GM21723 (cell line): ENCODE results near the gene PDE4D.
"Not testable (repeated sequence)": the region's sequence is repeated elsewhere in the genome, so short reads cannot be mapped to it uniquely, and the experiment has no call there.

ENCODE experiments used
- ATAC-seq: cut with Tn5 transposase; IDR thresholded peaks from one replicate; pipeline ENCODE4 v1.9.1; 2021; ENCODE audit warnings: mild to moderate bottlenecking, moderate library complexity; ENCODE audit not compliant: unreplicated experiment

PDE4D gene

GRCh38 chr5:59770953-59771352 lies 122.6 kb downstream of the PDE4D start:
- ATAC-seq = no peak

GRCh38 chr5:59769832-59770231 lies 123.7 kb downstream of the PDE4D start:
- ATAC-seq = no peak

- ATAC-seq = no peak
Observed at GRCh38 chr5:59769041-59769360, 124.5 kb downstream of the PDE4D start.

GRCh38 chr5:59768152-59769040 lies 125.1 kb downstream of the PDE4D start:
- no peak for ATAC-seq

- no peak for ATAC-seq
Observed at GRCh38 chr5:59767681-59768151, 125.8 kb downstream of the PDE4D start.

- ATAC-seq = no peak
Observed at GRCh38 chr5:59767211-59767605, 126.3 kb downstream of the PDE4D start.

GRCh38 chr5:59766427-59767210 lies 126.9 kb downstream of the PDE4D start:
- no peak for ATAC-seq

- ATAC-seq = no peak
Observed at GRCh38 chr5:59765446-59765845, 128.1 kb downstream of the PDE4D start.

- ATAC-seq = no peak
Observed at GRCh38 chr5:59764361-59764760, 129.2 kb downstream of the PDE4D start.

- no peak for ATAC-seq
Observed at GRCh38 chr5:59763541-59763940, 130.0 kb downstream of the PDE4D start.

GRCh38 chr5:59762232-59762631 lies 131.3 kb downstream of the PDE4D start:
- ATAC-seq = not testable (repeated sequence)

- ATAC-seq = no peak
Observed at GRCh38 chr5:59760785-59761348, 132.7 kb downstream of the PDE4D start.

GRCh38 chr5:59759600-59760351 lies 133.8 kb downstream of the PDE4D start:
- ATAC-seq = no peak

- ATAC-seq = no peak
Observed at GRCh38 chr5:59758566-59758965, 135.0 kb downstream of the PDE4D start.

- ATAC-seq = no peak
Observed at GRCh38 chr5:59757442-59757841, 136.1 kb downstream of the PDE4D start.

- ATAC-seq = no peak
Observed at GRCh38 chr5:59756373-59757035, 137.0 kb downstream of the PDE4D start.

- ATAC-seq = no peak
Observed at GRCh38 chr5:59755476-59755875, 138.1 kb downstream of the PDE4D start.

- ATAC-seq = no peak
Observed at GRCh38 chr5:59753599-59753998, 139.9 kb downstream of the PDE4D start.

- ATAC-seq = no peak
Observed at GRCh38 chr5:59749782-59750520, 143.6 kb downstream of the PDE4D start.
